GM23338 (cell line): ENCODE measurements around the gene FRAT2. TPM values are rescaled to one million over a fixed set of nuclear protein-coding genes. Genes with fewer than 3 reads are reported as not detected.

ENCODE experiments used
- CREB1 ChIP-seq: fragments of 250-450 bp; sonication (Bioruptor Pico); IDR thresholded peaks from 2 replicates; pipeline ENCODE4 v1.5.0; 2020; ENCODE audit warnings: low read depth, mild to moderate bottlenecking, moderate library complexity
- EZH2phosphoT487 ChIP-seq: fragments of 200-600 bp; sonication (generic); IDR thresholded peaks from one replicate; pipeline ENCODE4 v1.8.1; 2018; ENCODE audit warnings: antibody characterized with exemption; ENCODE audit not compliant: unreplicated experiment
- JUNB ChIP-seq: IDR thresholded peaks from one replicate; pipeline ENCODE4 v1.6.1; 2016; ENCODE audit warnings: antibody characterized with exemption; ENCODE audit not compliant: unreplicated experiment
- NANOG ChIP-seq: IDR thresholded peaks from 2 replicates; pipeline ENCODE4 v1.6.1; 2016; ENCODE audit warnings: antibody characterized with exemption, borderline replicate concordance
- POLR2AphosphoS5 ChIP-seq: IDR thresholded peaks from 2 replicates; pipeline ENCODE4 v1.6.1; 2016; ENCODE audit warnings: antibody characterized with exemption, low read depth
- STAT1 ChIP-seq: IDR thresholded peaks from one replicate; pipeline ENCODE4 v1.6.1; 2016; ENCODE audit warnings: antibody characterized with exemption; ENCODE audit not compliant: unreplicated experiment
- ZNF114 ChIP-seq: fragments of 250-450 bp; sonication (Bioruptor Pico); IDR thresholded peaks from 2 replicates; pipeline ENCODE4 v1.5.0; 2020; ENCODE audit warnings: mild to moderate bottlenecking, moderate library complexity
- ZNF331 ChIP-seq: fragments of 250-450 bp; sonication (Bioruptor Pico); IDR thresholded peaks from 2 replicates; pipeline ENCODE4 v1.5.0; 2020; ENCODE audit warnings: low read depth, mild to moderate bottlenecking, moderate library complexity
- polyA plus RNA-seq: library from polyadenylated mRNA; unstranded; fragments of >200 nt; fragmentation: Nextera tagmentation; extraction: Ambion mirVana; gene quantifications from 2 replicates; pipeline ENCODE4 v1.2.1, GENCODE V29; 2016
- total RNA-seq: library from RNA; depleted of rRNA; stranded (reverse); fragments of >200 nt; shearing (Covaris generic); gene quantifications from 2 replicates; pipeline ENCODE4 v1.2.3, GENCODE V29; 2014
- TF ChIP-seq, protein P1 (sequence below): fragments of 250-450 bp; sonication (Bioruptor Pico); IDR thresholded peaks from 2 replicates; pipeline ENCODE4 v1.5.0; 2020; ENCODE audit warnings: mild to moderate bottlenecking, moderate library complexity
- TF ChIP-seq, protein P2 (sequence below): IDR thresholded peaks from one replicate; pipeline ENCODE4 v1.6.1; 2018; ENCODE audit warnings: antibody characterized with exemption; ENCODE audit not compliant: unreplicated experiment
- TF ChIP-seq, protein P3 (sequence below): IDR thresholded peaks from 2 replicates; pipeline ENCODE4 v1.6.1; 2016; ENCODE audit warnings: antibody characterized with exemption

The FRAT2 gene
- total and polyA plus RNA-seq, 2 experiments from 2014 or later, result 24.5 to 109 TPM

DNA sequence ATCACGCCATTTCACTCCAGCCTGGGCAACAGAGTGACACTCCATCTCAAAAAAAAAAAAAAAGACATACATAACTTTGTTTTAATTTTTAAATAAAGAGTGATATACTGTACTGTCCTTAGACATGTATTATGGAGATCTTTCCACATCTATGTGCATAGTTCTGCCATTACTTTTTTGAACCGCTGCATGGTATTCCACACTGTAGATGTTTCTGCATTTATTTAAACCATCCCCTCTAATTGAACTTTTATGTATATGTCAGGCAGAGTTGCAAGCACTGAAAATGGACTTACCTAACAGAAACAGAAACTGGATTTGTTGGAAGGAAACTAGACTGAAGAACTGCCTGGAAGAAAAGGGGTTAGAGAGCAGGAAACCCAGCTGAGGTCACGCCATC, 33.5 kb downstream of the FRAT2 start (continued):
- TF ChIP-seq, protein P1, sequence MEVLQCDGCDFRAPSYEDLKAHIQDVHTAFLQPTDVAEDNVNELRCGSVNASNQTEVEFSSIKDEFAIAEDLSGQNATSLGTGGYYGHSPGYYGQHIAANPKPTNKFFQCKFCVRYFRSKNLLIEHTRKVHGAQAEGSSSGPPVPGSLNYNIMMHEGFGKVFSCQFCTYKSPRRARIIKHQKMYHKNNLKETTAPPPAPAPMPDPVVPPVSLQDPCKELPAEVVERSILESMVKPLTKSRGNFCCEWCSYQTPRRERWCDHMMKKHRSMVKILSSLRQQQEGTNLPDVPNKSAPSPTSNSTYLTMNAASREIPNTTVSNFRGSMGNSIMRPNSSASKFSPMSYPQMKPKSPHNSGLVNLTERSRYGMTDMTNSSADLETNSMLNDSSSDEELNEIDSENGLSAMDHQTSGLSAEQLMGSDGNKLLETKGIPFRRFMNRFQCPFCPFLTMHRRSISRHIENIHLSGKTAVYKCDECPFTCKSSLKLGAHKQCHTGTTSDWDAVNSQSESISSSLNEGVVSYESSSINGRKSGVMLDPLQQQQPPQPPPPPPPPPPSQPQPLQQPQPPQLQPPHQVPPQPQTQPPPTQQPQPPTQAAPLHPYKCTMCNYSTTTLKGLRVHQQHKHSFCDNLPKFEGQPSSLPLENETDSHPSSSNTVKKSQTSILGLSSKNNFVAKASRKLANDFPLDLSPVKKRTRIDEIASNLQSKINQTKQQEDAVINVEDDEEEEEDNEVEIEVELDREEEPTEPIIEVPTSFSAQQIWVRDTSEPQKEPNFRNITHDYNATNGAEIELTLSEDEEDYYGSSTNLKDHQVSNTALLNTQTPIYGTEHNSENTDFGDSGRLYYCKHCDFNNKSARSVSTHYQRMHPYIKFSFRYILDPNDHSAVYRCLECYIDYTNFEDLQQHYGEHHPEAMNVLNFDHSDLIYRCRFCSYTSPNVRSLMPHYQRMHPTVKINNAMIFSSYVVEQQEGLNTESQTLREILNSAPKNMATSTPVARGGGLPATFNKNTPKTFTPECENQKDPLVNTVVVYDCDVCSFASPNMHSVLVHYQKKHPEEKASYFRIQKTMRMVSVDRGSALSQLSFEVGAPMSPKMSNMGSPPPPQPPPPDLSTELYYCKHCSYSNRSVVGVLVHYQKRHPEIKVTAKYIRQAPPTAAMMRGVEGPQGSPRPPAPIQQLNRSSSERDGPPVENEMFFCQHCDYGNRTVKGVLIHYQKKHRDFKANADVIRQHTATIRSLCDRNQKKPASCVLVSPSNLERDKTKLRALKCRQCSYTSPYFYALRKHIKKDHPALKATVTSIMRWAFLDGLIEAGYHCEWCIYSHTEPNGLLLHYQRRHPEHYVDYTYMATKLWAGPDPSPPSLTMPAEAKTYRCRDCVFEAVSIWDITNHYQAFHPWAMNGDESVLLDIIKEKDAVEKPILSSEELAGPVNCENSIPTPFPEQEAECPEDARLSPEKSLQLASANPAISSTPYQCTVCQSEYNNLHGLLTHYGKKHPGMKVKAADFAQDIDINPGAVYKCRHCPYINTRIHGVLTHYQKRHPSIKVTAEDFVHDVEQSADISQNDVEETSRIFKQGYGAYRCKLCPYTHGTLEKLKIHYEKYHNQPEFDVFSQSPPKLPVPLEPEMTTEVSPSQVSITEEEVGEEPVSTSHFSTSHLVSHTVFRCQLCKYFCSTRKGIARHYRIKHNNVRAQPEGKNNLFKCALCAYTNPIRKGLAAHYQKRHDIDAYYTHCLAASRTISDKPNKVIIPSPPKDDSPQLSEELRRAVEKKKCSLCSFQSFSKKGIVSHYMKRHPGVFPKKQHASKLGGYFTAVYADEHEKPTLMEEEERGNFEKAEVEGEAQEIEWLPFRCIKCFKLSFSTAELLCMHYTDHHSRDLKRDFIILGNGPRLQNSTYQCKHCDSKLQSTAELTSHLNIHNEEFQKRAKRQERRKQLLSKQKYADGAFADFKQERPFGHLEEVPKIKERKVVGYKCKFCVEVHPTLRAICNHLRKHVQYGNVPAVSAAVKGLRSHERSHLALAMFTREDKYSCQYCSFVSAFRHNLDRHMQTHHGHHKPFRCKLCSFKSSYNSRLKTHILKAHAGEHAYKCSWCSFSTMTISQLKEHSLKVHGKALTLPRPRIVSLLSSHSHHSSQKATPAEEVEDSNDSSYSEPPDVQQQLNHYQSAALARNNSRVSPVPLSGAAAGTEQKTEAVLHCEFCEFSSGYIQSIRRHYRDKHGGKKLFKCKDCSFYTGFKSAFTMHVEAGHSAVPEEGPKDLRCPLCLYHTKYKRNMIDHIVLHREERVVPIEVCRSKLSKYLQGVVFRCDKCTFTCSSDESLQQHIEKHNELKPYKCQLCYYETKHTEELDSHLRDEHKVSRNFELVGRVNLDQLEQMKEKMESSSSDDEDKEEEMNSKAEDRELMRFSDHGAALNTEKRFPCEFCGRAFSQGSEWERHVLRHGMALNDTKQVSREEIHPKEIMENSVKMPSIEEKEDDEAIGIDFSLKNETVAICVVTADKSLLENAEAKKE (CRISPR knock-in tag), result no peak
- TF ChIP-seq STAT1, result no peak
- TF ChIP-seq EZH2phosphoT487, result no peak
- TF ChIP-seq, protein P2, sequence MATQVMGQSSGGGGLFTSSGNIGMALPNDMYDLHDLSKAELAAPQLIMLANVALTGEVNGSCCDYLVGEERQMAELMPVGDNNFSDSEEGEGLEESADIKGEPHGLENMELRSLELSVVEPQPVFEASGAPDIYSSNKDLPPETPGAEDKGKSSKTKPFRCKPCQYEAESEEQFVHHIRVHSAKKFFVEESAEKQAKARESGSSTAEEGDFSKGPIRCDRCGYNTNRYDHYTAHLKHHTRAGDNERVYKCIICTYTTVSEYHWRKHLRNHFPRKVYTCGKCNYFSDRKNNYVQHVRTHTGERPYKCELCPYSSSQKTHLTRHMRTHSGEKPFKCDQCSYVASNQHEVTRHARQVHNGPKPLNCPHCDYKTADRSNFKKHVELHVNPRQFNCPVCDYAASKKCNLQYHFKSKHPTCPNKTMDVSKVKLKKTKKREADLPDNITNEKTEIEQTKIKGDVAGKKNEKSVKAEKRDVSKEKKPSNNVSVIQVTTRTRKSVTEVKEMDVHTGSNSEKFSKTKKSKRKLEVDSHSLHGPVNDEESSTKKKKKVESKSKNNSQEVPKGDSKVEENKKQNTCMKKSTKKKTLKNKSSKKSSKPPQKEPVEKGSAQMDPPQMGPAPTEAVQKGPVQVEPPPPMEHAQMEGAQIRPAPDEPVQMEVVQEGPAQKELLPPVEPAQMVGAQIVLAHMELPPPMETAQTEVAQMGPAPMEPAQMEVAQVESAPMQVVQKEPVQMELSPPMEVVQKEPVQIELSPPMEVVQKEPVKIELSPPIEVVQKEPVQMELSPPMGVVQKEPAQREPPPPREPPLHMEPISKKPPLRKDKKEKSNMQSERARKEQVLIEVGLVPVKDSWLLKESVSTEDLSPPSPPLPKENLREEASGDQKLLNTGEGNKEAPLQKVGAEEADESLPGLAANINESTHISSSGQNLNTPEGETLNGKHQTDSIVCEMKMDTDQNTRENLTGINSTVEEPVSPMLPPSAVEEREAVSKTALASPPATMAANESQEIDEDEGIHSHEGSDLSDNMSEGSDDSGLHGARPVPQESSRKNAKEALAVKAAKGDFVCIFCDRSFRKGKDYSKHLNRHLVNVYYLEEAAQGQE, result no peak
- TF ChIP-seq, protein P3, sequence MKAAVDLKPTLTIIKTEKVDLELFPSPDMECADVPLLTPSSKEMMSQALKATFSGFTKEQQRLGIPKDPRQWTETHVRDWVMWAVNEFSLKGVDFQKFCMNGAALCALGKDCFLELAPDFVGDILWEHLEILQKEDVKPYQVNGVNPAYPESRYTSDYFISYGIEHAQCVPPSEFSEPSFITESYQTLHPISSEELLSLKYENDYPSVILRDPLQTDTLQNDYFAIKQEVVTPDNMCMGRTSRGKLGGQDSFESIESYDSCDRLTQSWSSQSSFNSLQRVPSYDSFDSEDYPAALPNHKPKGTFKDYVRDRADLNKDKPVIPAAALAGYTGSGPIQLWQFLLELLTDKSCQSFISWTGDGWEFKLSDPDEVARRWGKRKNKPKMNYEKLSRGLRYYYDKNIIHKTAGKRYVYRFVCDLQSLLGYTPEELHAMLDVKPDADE, result no peak
- TF ChIP-seq JUNB, result no peak
- TF ChIP-seq ZNF114, result no peak
- no peak for TF ChIP-seq CREB1 (CRISPR knock-in tag)
- no peak for TF ChIP-seq NANOG
- no peak for TF ChIP-seq ZNF331
- no peak for TF ChIP-seq POLR2AphosphoS5
